ENCODE measurements around the gene R3HDM2. TPM values are rescaled to one million over a fixed set of nuclear protein-coding genes. Genes with fewer than 3 reads are reported as not detected.

The R3HDM2 gene
- total and polyA plus RNA-seq, 2 of the 13 experiments (the other 11 are each of a cell fraction or from before 2014, with no cell fraction given) = 11.1 to 23.5 TPM

DNA sequence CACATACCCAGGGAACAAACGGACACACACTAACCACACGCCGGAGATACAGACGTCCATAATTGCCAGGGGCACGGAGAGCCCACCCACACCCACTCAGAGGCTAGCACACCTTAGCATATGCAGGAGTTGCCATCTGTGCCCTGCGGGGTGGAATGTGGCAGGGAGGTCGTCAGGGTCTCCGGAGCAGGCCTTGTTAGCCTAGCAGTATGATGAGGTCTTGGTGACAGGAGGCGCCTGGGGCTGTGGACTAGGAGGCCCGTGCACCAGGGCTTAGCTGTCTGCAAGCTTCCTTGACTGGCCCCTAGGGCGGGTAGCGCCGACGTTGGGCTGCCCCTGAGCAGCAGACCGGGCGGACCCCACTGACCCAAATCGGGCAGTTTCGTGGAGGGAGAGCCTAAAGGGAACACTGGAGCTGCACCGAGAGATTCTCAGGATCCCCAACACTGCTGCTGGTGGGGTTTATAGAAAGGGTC lies 189.9 kb downstream of the R3HDM2 start:
- in situ Hi-C loops (cut with HindIII; ENCODE audit: extremely low pct_ligation_motif_present, low pct_unique_long_range_greater_than_20kb) (no loop called here), intact Hi-C loops (cut with micrococcal nuclease; ENCODE audit: unreplicated experiment) (no loop called here)
- no peaks in the 10 kb centered on the region for H3K36me3 ChIP-seq (replicated peaks in 1 of 2; ENCODE audit: control insufficient read depth in 1 of 2, insufficient read depth in 2 of 2, low read length in 2 of 2)
- TF ChIP-seq MTF2 (CRISPR knock-in tag; IDR thresholded peaks at IDR 0.05; ENCODE audit: borderline replicate concordance) = 0 out of 2 replicates have a peak, but pooled peaks have one; percentile 2
- TF ChIP-seq HNRNPL (IDR thresholded peaks at IDR 0.05; ENCODE audit: low read depth, low read length) = 0 out of 2 replicates have a peak, but pooled peaks have one; percentile 6
- no peak for TF ChIP-seq RFX3 (CRISPR knock-in tag; IDR thresholded peaks at IDR 0.05)
- TF ChIP-seq ZMYM4 (CRISPR knock-in tag; IDR thresholded peaks at IDR 0.05) = no peak
- TF ChIP-seq MTA1 (CRISPR knock-in tag; IDR thresholded peaks at IDR 0.05; ENCODE audit: borderline replicate concordance) = 0 out of 2 replicates have a peak, but pooled peaks have one; percentile 14
- no peak overlapping the region for H3K27ac ChIP-seq (ENCODE audit: extremely low read length, insufficient read depth, low read length)
- POLR2A ChIA-PET = interaction anchor here (1.1 to 8.9 kb wide), 2 partner anchors 11 to 22 kb away, joined by 3 to 116 read pairs; partner anchors contain the start of gene SHMT2
- H3K79me2 ChIP-seq (ENCODE audit: insufficient read depth, low read length) = no peaks in the 10 kb centered on the region
- 17% methylated on average over 11 of the region's 19 CpGs for WGBS (ENCODE audit: low lambda C conversion rate)
- peak overlapping the region; percentile 99 for H3K4me2 ChIP-seq (ENCODE audit: low read depth, low read length)
- FAIRE-seq = no peak
- peak; percentile 11 for ATAC-seq
- H3K9me3 ChIP-seq (ENCODE audit: low read length) = no peaks in the 10 kb centered on the region
- H2AFZ ChIP-seq (ENCODE audit: low read length) = no peak overlapping the region
- DNase-seq (ENCODE audit: low spot score) = no peak
- no peaks in the 10 kb centered on the region; the same call in 1 of the 2 replicates for H4K20me1 ChIP-seq (ENCODE audit: insufficient read depth, low read length)
- BruUV-seq (replicated peaks) = no TSS peak
- peak overlapping the region in 2 of 3 experiments; percentile 56 to 83; a peak in 4 of 6 replicates for H3K4me3 ChIP-seq (replicated peaks in 1 of 3; ENCODE audit: insufficient read depth in 1 of 3, low read depth in 2 of 3, low read length in 3 of 3)
- H3K9ac ChIP-seq (ENCODE audit: insufficient read depth, low read depth, low read length) = no peak overlapping the region
- peaks cover 19 to 55% of the 10 kb centered on the region in 2 experiments for H3K27me3 ChIP-seq (ENCODE audit: control insufficient read depth in 1 of 2, insufficient read depth in 2 of 2, low read length in 2 of 2)
- H3K4me1 ChIP-seq (ENCODE audit: insufficient read depth, low read length) = peaks cover 74% of the 10 kb centered on the region
- CTCF ChIA-PET (ENCODE audit: low intra/inter-chr PET ratio, low total read pairs) = interaction anchor here (1.5 to 11.7 kb wide), 3 partner anchors 15 to 58 kb away, joined by 3 to 308 read pairs (median 87); partner anchors contain the start of genes NXPH4 and SHMT2

- no peaks in the 10 kb centered on the region for H3K36me3 ChIP-seq (replicated peaks in 1 of 2; ENCODE audit: control insufficient read depth in 1 of 2, insufficient read depth in 2 of 2, low read length in 2 of 2)
- peaks cover 4% of the 10 kb centered on the region; the same call in 1 of the 2 replicates for H4K20me1 ChIP-seq (ENCODE audit: insufficient read depth, low read length)
- no peak for DNase-seq (ENCODE audit: low spot score)
- ATAC-seq = no peak
- peak overlapping the region; percentile 56 to 83 (median 56) for H3K4me3 ChIP-seq (replicated peaks in 1 of 3; ENCODE audit: insufficient read depth in 1 of 3, low read depth in 2 of 3, low read length in 3 of 3)
- in situ Hi-C loops (cut with HindIII; ENCODE audit: extremely low pct_ligation_motif_present, low pct_unique_long_range_greater_than_20kb) = no loop called here
- no peak for FAIRE-seq
- no peak overlapping the region for H2AFZ ChIP-seq (ENCODE audit: low read length)
- H3K79me2 ChIP-seq (ENCODE audit: insufficient read depth, low read length) = no peaks in the 10 kb centered on the region
- POLR2A ChIA-PET = interaction anchor here (0.9 to 8.9 kb wide), 4 partner anchors 10 to 112 kb away, joined by 3 to 116 read pairs (median 3); partner anchors contain the start of genes LRP1 and SHMT2
- H3K9ac ChIP-seq (ENCODE audit: insufficient read depth, low read depth, low read length) = peak overlapping the region; percentile 10; the same call in 1 of the 2 replicates
- H3K4me1 ChIP-seq (ENCODE audit: insufficient read depth, low read length) = peaks cover 73% of the 10 kb centered on the region
- H3K27me3 ChIP-seq (ENCODE audit: control insufficient read depth in 1 of 2, insufficient read depth in 2 of 2, low read length in 2 of 2) = peaks cover 19 to 55% of the 10 kb centered on the region in 2 experiments
- peak overlapping the region; percentile 99 for H3K4me2 ChIP-seq (ENCODE audit: low read depth, low read length)
- H3K9me3 ChIP-seq (ENCODE audit: low read length) = no peaks in the 10 kb centered on the region
- CTCF ChIA-PET (ENCODE audit: low intra/inter-chr PET ratio, low total read pairs) = interaction anchor here (4.9 to 11.7 kb wide), 2 partner anchors 14 to 27 kb away, joined by 87 to 308 read pairs; partner anchors contain the start of genes NXPH4 and SHMT2
- H3K27ac ChIP-seq (ENCODE audit: extremely low read length, insufficient read depth, low read length) = no peak overlapping the region
- WGBS (ENCODE audit: low lambda C conversion rate) = 4% methylated on average over 38 of the region's 72 CpGs
- BruUV-seq (replicated peaks) = no TSS peak
- intact Hi-C loops (cut with micrococcal nuclease; ENCODE audit: unreplicated experiment) = no loop called here
- TF ChIP-seq, protein P1, sequence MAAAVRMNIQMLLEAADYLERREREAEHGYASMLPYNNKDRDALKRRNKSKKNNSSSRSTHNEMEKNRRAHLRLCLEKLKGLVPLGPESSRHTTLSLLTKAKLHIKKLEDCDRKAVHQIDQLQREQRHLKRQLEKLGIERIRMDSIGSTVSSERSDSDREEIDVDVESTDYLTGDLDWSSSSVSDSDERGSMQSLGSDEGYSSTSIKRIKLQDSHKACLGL (CRISPR knock-in tag; IDR thresholded peaks at IDR 0.05) = 0 out of 2 replicates have a peak, but pooled peaks have one; percentile 50
- TF ChIP-seq ZGPAT (CRISPR knock-in tag; IDR thresholded peaks at IDR 0.05) (0 out of 2 replicates have a peak, but pooled peaks have one; percentile 20), ARID4A (CRISPR knock-in tag; IDR thresholded peaks at IDR 0.05; ENCODE audit: borderline replicate concordance) (peak; percentile 56; the same call in 1 of the 2 replicates)
These were observed 190.5 kb downstream of the R3HDM2 start for GRCh38 chr12:57240066-57240921.
